K562 (cell line): ENCODE measurements around the gene PCNX2. TPM values are rescaled to one million over a fixed set of nuclear protein-coding genes. Genes with fewer than 3 reads are reported as not detected.

Experiments
- ATAC-seq: fragments of 200-7000 bp; cut with Tn5 transposase; 3 replicates; pipeline ENCODE4 v1.9.1; 2020; ENCODE audit warnings: moderate library complexity
- BruUV-seq: library from RNA; stranded (reverse); fragments of 400-500 nt; replicated peaks from 2 replicates; lab custom pipeline; 2021; lab: Mats Ljungman, UMichigan
- CTCF ChIA-PET: fragments of 300-600 bp; formaldehyde crosslinking; extraction: SDS; loops from one replicate; lab custom pipeline; 2021; ENCODE audit warnings: low intra/inter-chr PET ratio; lab: Yijun Ruan, JAX
- POLR2A ChIA-PET: fragments of 300-600, 350-650 bp; sonication (Branson Sonifier 250); formaldehyde crosslinking; extraction: SDS; loops from one replicate; lab custom pipeline; 2021; ENCODE audit warnings: antibody characterized with exemption, inconsistent platforms; lab: Yijun Ruan, JAX
- DNase-seq, 4 experiments: peaks; one replicate each; pipeline versions ENCODE4 v3.0.0 to v3.0.0-alpha.2; 2011 to 2018; ENCODE audit warnings: low spot score in 3 of 4, mixed read lengths in 3 of 4; ENCODE audit errors: extremely low read depth in 1 of 4
- FAIRE-seq: peaks from 2 replicates; lab custom pipeline; 2011; peaks lifted over from hg19 to GRCh38; lab: Jason Lieb, UNC
- H2AFZ ChIP-seq: 2 replicates; pipeline ENCODE4 v1.6.0; 2011; ENCODE audit warnings: low read depth, low read length, control low read depth, inconsistent platforms
- H3K27ac ChIP-seq: fragments of 200-600 bp; 3 replicates; pipeline ENCODE4 v1.8.0; 2011; ENCODE audit warnings: low read depth, mild to moderate bottlenecking, control low read depth, inconsistent platforms, low read length, moderate library complexity, mixed read lengths; ENCODE audit errors: extremely low read depth
- H3K27me3 ChIP-seq, 2 experiments: fragments of 300-600 bp in 1 of 2; 2 replicates in 1 of 2; 3 replicates in 1 of 2; pipeline versions ENCODE4 v1.6.0 to v1.8.0; 2011; ENCODE audit warnings: inconsistent platforms in 2 of 2, low read length in 2 of 2, mild to moderate bottlenecking in 1 of 2, mixed read lengths in 1 of 2, moderate library complexity in 1 of 2; ENCODE audit not compliant: control insufficient read depth in 2 of 2, insufficient read depth in 2 of 2
- H3K36me3 ChIP-seq: fragments of 300-600 bp; 3 replicates; pipeline ENCODE4 v1.8.0; 2011; ENCODE audit warnings: mild to moderate bottlenecking, low read length, inconsistent platforms; ENCODE audit not compliant: control insufficient read depth, insufficient read depth
- H3K4me1 ChIP-seq, 2 experiments: fragments of 200-600 bp in 1 of 2; replicated peaks in 1 of 2; 2 replicates in 1 of 2; 3 replicates in 1 of 2; pipeline versions ENCODE4 v1.5.1 to v1.8.0; 2011; ENCODE audit warnings: inconsistent platforms in 2 of 2, low read length in 2 of 2, mild to moderate bottlenecking in 1 of 2, mixed read lengths in 1 of 2, moderate library complexity in 1 of 2; ENCODE audit not compliant: control insufficient read depth in 2 of 2, insufficient read depth in 2 of 2
- H3K4me2 ChIP-seq: 2 replicates; pipeline ENCODE4 v1.6.1; 2011; ENCODE audit warnings: low read length, control low read depth, inconsistent platforms, mixed read lengths; ENCODE audit not compliant: insufficient read depth
- H3K4me3 ChIP-seq: fragments of 200-600 bp; sonication (generic), shearing (Covaris generic); 2 replicates; pipeline ENCODE4 v1.5.1; 2016; ENCODE audit warnings: control low read depth, inconsistent platforms
- H3K79me2 ChIP-seq: fragments of 200-600 bp; 3 replicates; pipeline ENCODE4 v1.8.0; 2011; ENCODE audit warnings: low read length, inconsistent platforms; ENCODE audit not compliant: control insufficient read depth, insufficient read depth
- H3K9ac ChIP-seq, 2 experiments: 2 replicates each; pipeline versions ENCODE4 v1.6.0 to v1.6.1; 2011; ENCODE audit warnings: low read depth in 2 of 2, low read length in 2 of 2, control low read depth in 1 of 2, inconsistent platforms in 1 of 2, mild to moderate bottlenecking in 1 of 2, mixed read lengths in 1 of 2; ENCODE audit not compliant: insufficient read depth in 1 of 2
- H3K9me1 ChIP-seq: one replicate; pipeline ENCODE4 v1.6.0; 2011; ENCODE audit warnings: inconsistent platforms, mild to moderate bottlenecking, low read length, moderate library complexity; ENCODE audit not compliant: control insufficient read depth, insufficient read depth
- H3K9me3 ChIP-seq: replicated peaks from 2 replicates; pipeline ENCODE4 v1.5.1; 2011; ENCODE audit warnings: low read depth, low read length, inconsistent platforms; ENCODE audit not compliant: control insufficient read depth, insufficient read depth
- H4K20me1 ChIP-seq: replicated peaks from 2 replicates; pipeline ENCODE4 v1.6.1; 2011; ENCODE audit warnings: low read length, inconsistent platforms, mixed read lengths; ENCODE audit not compliant: control insufficient read depth, insufficient read depth
- C11orf30 ChIP-seq: fragments of 450-650 bp; IDR thresholded peaks from 2 replicates; pipeline ENCODE4 v1.6.1; 2016; ENCODE audit warnings: low read depth, mild to moderate bottlenecking
- CTBP1 ChIP-seq: fragments of 450-650 bp; IDR thresholded peaks from 2 replicates; pipeline ENCODE4 v1.6.1; 2016; ENCODE audit warnings: borderline replicate concordance
- MAFF ChIP-seq: IDR thresholded peaks from 2 replicates; pipeline ENCODE4 v1.6.1; 2012; ENCODE audit warnings: low read length, improper control_type of control experiment
- MAFG ChIP-seq: fragments of 450-650 bp; conservative IDR thresholded peaks from 2 replicates; pipeline ENCODE4 v1.6.1; 2016; ENCODE audit warnings: missing genetic modification characterization, missing compliant biosample characterization
- MAFK ChIP-seq: IDR thresholded peaks from 2 replicates; pipeline ENCODE4 v1.6.1; 2011; ENCODE audit warnings: low read length, improper control_type of control experiment
- NFE2 ChIP-seq: IDR thresholded peaks from 2 replicates; pipeline ENCODE4 v1.6.1; 2014; ENCODE audit warnings: antibody characterized with exemption, low read depth
- NFE2L1 ChIP-seq: fragments of 450-650 bp; IDR thresholded peaks from 2 replicates; pipeline ENCODE4 v1.6.1; 2016; ENCODE audit warnings: missing genetic modification characterization, low read depth, mild to moderate bottlenecking, missing compliant biosample characterization, moderate library complexity, borderline replicate concordance
- RBM15 ChIP-seq: fragments of 200-400 bp; formaldehyde crosslinking; IDR thresholded peaks from 2 replicates; pipeline ENCODE4 v1.6.1; 2018; ENCODE audit warnings: mild to moderate bottlenecking, low read length, moderate library complexity; ENCODE audit not compliant: insufficient read depth
- ZNF316 ChIP-seq: fragments of 450-650 bp; IDR thresholded peaks from 2 replicates; pipeline ENCODE4 v1.6.1; 2016
- WGBS: fragments of 100-300 bp; shearing (Covaris generic); methylation state at CpG from one replicate; pipeline ENCODE4 v1.1.6; 2016; ENCODE audit warnings: low coverage, mixed read lengths; ENCODE audit not compliant: insufficient coverage; ENCODE audit errors: missing lambda C conversion rate; 5-methylcytosine and 5-hydroxymethylcytosine counted together
- in situ Hi-C: fragments of 300-500 bp; cut with MboI; formaldehyde crosslinking; loops from 4 replicates; pipeline ENCODE4 v1.15.0; 2018; ENCODE audit warnings: inconsistent platforms, mixed read lengths
- intact Hi-C: fragments of 100-400 bp; cut with micrococcal nuclease; formaldehyde crosslinking; loops from 2 replicates; pipeline ENCODE4 v1.14.2; 2022
- polyA plus RNA-seq, 8 experiments: library from polyadenylated mRNA; depleted of rRNA in 4 of 8; stranded (reverse) in 5 of 8; unstranded in 3 of 8; fragments of >200 nt; fragmentation: Nextera tagmentation in 2 of 8; fragmentation: Illumina TruSeq in 1 of 8; extraction: Ambion mirVana in 2 of 8; extraction: Trizol in 1 of 8; gene quantifications; 2 replicates each; pipeline versions ENCODE4 v1.2.1 to v1.2.3, GENCODE V29; 2011 to 2014; ENCODE audit warnings: inconsistent platforms in 1 of 8, missing spikeins in 1 of 8
- total RNA-seq, 7 experiments: library from RNA; depleted of rRNA in 6 of 7; stranded (reverse); fragments of >200 nt in 6 of 7; fragmentation: Illumina TruSeq in 2 of 7; extraction: Trizol in 2 of 7; gene quantifications; 2 replicates each; pipeline versions ENCODE4 v1.2.1 to v1.2.3, GENCODE V29; 2011 to 2021; ENCODE audit warnings: low replicate concordance in 1 of 7
- TF ChIP-seq, protein P1 (sequence below): fragments of 450-650 bp; formaldehyde crosslinking; IDR thresholded peaks from 2 replicates; pipeline ENCODE4 v1.4.0; 2020; ENCODE audit warnings: mild to moderate bottlenecking

The PCNX2 gene
- total and polyA plus RNA-seq, 9 of the 15 experiments (the other 6 are each of a cell fraction or from before 2014, with no cell fraction given): 0.07 to 0.33 TPM; not detected in 7

DNA sequence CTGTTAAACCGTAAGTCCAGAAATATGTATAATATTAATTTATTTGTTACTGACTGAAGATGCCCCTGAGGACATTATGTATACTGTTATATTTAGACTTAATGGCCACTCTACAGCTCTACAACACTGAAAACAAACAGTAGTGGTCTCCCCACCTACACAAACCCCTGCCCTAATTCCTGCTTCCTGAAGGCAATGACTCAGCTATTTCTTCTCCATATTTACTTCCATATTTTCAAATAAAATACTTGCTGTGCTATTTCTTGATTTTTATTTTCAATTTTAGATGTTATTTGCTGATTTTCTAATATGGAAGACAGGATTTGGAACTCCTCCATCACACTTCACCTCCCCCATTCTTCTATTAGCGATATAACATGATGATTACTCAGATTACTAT, 97.6 kb downstream of the PCNX2 start:
- in situ Hi-C loops: no loop called here
- Histone ChIP-seq H3K9me3 (no peaks in the 10 kb centered on the region), H3K4me2 (no peak overlapping the region), H3K27ac (no peak overlapping the region), H3K9me1 (no peaks in the 10 kb centered on the region), H2AFZ (peak overlapping the region; percentile 22; the same call in 1 of the 2 replicates), H3K36me3 (no peaks in the 10 kb centered on the region), H3K79me2 (no peaks in the 10 kb centered on the region), H4K20me1 (no peaks in the 10 kb centered on the region), H3K27me3 (no peaks in the 10 kb centered on the region), H3K9ac (no peak overlapping the region), H3K4me1 (no peaks in the 10 kb centered on the region), H3K4me3 (no peak overlapping the region)
- no TSS peak for BruUV-seq
- ChIA-PET POLR2A (no interaction called here), CTCF (no interaction called here)
- intact Hi-C loops: no loop called here
- DNase-seq (no peak), FAIRE-seq (no peak), ATAC-seq (no peak)
- TF ChIP-seq, protein P1, sequence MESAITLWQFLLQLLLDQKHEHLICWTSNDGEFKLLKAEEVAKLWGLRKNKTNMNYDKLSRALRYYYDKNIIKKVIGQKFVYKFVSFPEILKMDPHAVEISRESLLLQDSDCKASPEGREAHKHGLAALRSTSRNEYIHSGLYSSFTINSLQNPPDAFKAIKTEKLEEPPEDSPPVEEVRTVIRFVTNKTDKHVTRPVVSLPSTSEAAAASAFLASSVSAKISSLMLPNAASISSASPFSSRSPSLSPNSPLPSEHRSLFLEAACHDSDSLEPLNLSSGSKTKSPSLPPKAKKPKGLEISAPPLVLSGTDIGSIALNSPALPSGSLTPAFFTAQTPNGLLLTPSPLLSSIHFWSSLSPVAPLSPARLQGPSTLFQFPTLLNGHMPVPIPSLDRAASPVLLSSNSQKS (CRISPR knock-in tag): no peak
- TF ChIP-seq NFE2: peak; percentile 67
- TF ChIP-seq CTBP1: no peak
- TF ChIP-seq NFE2L1 (tag): peak; percentile 70
- peak; percentile 46; the same call in 1 of the 2 replicates for TF ChIP-seq MAFK
- TF ChIP-seq MAFF: peak; percentile 71
- TF ChIP-seq ZNF316: peak; percentile 69
- peak; percentile 38; the same call in 1 of the 2 replicates for TF ChIP-seq C11orf30
- peak; percentile 81 for TF ChIP-seq MAFG
- no peak for TF ChIP-seq RBM15
- 5% methylated on average over 2 of the region's 2 CpGs for WGBS
